ENCODE results near the gene RAP1GAP2.
"Not testable (repeated sequence)": the region's sequence is repeated elsewhere in the genome, so short reads cannot be mapped to it uniquely, and the experiment has no call there.

RAP1GAP2 gene

GRCh38 chr17:3049705-3050295 is 253.6 kb downstream of the RAP1GAP2 start:
- in situ Hi-C loops (cut with MboI; ENCODE audit: low pct_unique_long_range_greater_than_20kb, low sequenced_read_pairs, unreplicated experiment), result loop anchor here (25.0 kb wide), 1 partner anchor 613 kb away; the partner anchor contains the start of genes EMC6 and TAX1BP3
- TF ChIP-seq CTCF (IDR thresholded peaks at IDR 0.05; ENCODE audit: extremely low read depth, insufficient read depth, missing control alignments), result no peak
- no peak for DNase-seq (ENCODE audit: low spot score)

DNA sequence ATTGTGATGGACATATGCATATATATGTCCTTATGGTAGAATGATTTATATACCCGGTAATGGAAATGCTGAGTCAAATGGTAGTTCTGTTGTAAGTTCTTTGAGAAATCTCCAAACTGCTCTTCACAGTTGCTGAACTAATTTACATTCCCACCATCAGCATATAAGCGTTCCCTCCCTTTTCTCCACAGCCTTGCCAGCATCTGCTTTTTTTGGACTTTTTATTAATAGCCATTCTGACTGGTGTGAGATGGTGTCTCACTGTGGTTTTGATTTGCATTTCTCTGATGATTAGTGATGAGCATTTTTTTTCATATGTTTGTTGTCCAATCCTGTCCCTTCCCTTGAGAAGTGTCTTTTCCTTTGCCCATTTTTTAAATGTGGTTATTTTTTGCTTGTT is 258.6 kb downstream of the RAP1GAP2 start:
- in situ Hi-C loops (cut with MboI; ENCODE audit: low pct_unique_long_range_greater_than_20kb, low sequenced_read_pairs, unreplicated experiment); DNase-seq (ENCODE audit: low spot score): not testable (repeated sequence)

- DNase-seq (ENCODE audit: low spot score); in situ Hi-C loops (cut with MboI; ENCODE audit: low pct_unique_long_range_greater_than_20kb, low sequenced_read_pairs, unreplicated experiment): not testable (repeated sequence)
These were observed 266.7 kb downstream of the RAP1GAP2 start for GRCh38 chr17:3062824-3063377.

DNA sequence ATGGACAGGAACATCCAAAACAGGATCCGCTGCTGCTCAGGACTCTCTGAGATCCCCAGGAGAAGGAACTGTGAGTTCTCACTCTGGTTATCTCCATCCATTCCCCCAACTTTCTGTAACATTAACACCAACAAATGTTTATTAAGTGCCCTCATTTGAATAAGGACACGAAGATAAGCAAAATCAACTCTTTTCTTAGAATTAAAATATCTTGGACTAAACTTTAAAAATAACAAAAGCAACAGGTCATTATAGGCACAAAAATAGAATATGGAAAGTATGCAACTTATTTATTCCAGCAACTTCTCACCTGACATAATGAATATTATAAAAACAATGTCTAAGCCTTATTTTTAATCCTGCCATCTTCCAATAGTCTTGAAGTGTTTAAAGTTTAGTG is 267.3 kb downstream of the RAP1GAP2 start, which contains the start of gene OR1D5:
Gene OR1D5, minus strand, starts transcription at position 101 of the 400 bp plus-strand sequence. Its CDS starts 0 bp downstream, at position 101.
- in situ Hi-C loops (cut with MboI; ENCODE audit: low pct_unique_long_range_greater_than_20kb, low sequenced_read_pairs, unreplicated experiment); DNase-seq (ENCODE audit: low spot score): not testable (repeated sequence)

DNA sequence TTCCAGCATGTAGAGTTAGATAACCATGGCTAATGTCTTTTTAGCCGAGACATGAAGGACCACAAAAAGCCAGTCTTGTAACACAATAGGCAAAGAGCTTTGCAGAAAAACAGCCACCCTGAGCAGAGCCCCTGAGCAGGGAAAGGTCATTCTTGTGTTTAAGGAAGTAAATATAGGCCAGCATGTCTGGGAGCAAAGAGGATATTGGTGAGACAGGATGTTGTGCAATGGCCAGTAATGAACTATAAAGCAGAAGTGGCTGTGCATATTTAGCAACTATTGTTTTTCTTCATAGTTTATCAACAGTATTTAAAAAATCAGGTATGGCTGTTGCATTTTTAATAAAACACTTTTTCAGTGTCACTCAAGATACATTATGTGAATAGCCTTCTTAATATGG is 269.0 kb downstream of the RAP1GAP2 start:
- DNase-seq (ENCODE audit: low spot score); in situ Hi-C loops (cut with MboI; ENCODE audit: low pct_unique_long_range_greater_than_20kb, low sequenced_read_pairs, unreplicated experiment): not testable (repeated sequence)

GRCh38 chr17:3073850-3074249 is 277.6 kb downstream of the RAP1GAP2 start:
- TF ChIP-seq CTCF (IDR thresholded peaks at IDR 0.05; ENCODE audit: extremely low read depth, insufficient read depth, missing control alignments), result peak; percentile 23
- in situ Hi-C loops (cut with MboI; ENCODE audit: low pct_unique_long_range_greater_than_20kb, low sequenced_read_pairs, unreplicated experiment); DNase-seq (ENCODE audit: low spot score): not testable (repeated sequence)
